Ramos (cell line): Measurements from ENCODE around the gene COX17.

Experiments
- in situ Hi-C: fragments of 300-500 bp; cut with MboI; formaldehyde crosslinking; loops from one replicate; pipeline ENCODE4 v1.14.3; 2022; ENCODE audit warnings: low sequenced_read_pairs; ENCODE audit not compliant: unreplicated experiment

COX17 gene

DNA sequence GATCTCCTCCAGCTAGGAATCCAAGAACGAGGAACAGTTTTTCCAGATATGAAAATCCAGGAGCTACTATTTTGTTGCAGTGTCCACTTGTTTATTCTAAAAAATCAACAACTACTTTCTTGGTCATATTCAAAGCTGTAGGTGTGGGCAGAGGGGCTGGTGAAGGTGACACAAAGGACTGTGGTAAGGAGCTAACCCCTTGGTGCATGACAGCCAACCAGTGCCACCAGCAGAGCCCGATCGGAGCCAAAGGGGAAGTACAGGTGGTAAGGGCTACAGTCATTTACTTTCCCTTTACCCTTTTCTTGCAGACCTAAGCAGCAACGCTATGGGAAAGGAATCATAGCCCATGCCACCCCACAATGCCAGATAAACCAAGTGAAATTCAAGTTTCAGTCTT is 48.8 kb downstream of the COX17 start:
- in situ Hi-C loops: no loop called here

DNA sequence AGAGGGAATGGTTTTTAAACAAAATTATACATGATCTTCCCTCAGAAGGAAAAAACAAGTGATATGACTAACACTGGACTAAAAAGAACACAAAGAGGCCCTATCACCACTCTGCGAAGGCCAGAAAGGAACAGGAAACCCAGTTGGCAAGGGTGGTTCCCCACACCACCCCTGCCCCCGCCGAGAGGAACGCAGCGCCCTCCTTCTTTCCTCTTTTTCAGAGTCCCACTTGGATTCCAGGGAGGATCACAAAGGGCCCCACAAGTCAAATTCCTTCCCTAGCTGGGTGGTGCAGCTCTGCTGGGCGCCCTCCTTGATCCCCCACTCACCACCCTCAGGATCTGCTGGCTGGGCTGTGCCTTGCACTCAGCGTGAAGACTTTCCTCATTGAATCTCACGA is 49.7 kb downstream of the COX17 start:
- in situ Hi-C loops: no loop called here

DNA sequence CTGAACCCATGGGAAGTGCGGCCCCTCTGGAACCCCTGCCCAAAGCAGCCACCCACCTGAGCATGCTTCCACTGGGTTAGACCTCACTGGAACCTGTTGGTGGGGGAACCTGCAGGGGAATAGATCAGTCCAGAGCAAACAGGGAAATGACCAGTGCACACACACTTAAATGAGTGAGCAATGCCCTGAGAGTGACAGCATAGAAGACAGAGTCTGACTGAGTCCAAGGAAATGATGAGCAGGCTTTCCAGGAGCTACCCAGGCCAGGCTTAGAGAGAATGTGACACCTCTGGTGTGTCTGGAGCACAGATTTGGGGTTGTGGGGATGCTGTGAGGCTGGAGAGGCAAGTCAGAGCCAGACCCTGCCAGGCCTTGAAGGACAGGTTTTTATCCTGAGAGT is 51.0 kb downstream of the COX17 start:
- in situ Hi-C loops: no loop called here

DNA sequence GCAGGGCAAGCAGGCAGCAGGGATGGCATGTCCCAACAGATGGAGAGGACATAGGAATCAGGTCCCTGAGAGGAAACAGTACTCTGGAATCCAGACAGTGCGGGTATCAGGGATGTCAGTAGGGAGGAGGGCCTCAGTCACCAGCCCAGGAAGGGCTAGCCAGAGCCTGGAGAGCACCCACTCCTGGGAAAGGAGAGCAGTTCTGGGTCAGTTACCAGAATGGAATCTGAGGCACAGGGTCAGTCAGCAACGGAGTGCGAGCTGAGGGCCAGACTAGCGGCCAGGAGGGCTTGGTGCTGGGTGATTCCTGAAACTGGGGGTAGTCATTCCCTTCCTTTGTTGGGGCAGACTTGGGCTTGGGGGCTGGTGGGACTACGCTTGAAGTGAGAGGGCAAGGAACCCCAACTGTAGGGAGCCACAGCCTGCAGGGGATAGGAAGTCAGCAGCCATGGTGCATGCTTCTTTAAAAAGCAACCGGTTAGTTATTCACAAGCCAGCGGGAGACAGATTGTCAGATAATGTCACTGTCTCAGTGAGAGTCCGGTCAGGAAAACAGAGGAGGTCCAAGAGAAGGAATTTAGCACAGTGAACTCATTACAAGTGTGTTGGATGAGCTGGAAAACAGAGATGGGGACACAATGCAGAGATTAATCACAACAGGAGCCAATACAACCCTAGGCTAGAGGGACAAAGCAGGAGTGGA is 51.6 kb downstream of the COX17 start:
- in situ Hi-C loops: no loop called here

DNA sequence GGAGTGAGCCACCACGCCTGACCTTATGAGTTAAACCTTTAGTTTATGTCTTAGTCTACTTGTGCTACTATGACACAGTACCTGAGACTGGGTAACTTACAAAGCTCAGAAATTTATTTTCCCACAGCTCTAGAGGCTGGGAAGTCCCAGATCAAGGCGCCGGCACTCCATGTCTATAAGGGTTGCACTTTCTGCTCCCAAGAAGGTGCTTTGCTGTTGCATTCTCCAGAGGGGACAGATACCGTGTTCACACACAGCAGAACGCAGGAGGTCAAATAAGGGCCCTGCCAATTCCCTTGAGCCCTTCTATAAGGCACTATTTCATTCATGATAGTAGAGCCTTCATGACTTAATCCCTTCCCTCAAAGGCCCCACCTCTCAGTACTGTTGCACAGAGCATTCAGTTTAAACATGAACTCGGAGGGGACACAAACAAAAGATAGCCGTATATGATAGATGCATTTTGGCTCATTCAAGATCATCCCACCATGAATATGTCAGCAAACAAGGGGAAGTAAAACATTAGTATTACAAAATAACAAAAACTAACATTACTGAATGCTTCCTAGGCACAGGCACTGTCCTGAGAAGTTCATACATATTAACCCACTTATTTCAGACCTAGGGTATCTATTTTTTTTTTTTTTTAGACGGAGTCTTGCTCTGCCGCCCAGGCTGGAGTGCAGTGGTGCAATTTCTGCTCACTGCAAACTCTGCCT is 53.0 kb downstream of the COX17 start:
- in situ Hi-C loops: no loop called here

GRCh38 chr3:119620899-119621298 is 56.3 kb downstream of the COX17 start:
- in situ Hi-C loops: no loop called here
